ENCODE measurements around the gene SLC13A2. TPM values are rescaled to one million over a fixed set of nuclear protein-coding genes. Genes with fewer than 3 reads are reported as not detected.

The SLC13A2 gene
- total RNA-seq, 1 experiment from 2014 or later = not detected

DNA sequence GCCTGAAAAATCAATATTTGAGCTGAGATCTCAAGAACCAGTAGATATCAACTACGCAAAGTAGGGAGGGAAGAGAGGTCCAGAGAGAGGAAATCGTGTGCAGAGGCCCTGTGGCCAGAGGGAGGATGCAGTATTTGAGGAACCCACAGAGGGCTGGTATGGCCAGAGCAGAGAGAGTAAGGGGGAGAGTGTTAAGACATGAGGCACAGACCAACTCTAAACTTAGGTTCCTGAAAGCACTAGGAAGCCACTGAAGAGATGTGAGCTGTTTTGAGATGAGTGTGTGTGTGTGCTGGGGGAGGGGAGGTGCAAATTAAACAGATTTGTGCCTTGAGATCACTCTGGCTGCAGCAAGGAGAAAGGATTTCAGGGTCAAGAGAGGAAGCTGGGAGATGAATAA lies 10.9 kb downstream of the SLC13A2 start:
- intact Hi-C loops (cut with micrococcal nuclease) = no loop called here
- no TSS peak for BruUV-seq (replicated peaks)
- no peaks in the 10 kb centered on the region; a peak in 1 of 4 replicates for H3K4me1 ChIP-seq (ENCODE audit: control insufficient read depth in 1 of 2, insufficient read depth in 2 of 2, low read length in 2 of 2)
- no peak overlapping the region for H3K9ac ChIP-seq (ENCODE audit: low read length)
- H3K27me3 ChIP-seq (ENCODE audit: insufficient read depth, low read length) = no peaks in the 10 kb centered on the region; the same call in none of the 2 replicates
- DNase-seq (ENCODE audit: low read depth, low spot score) = no peak
- CTCF ChIA-PET = no interaction called here
- H3K9me3 ChIP-seq (ENCODE audit: control insufficient read depth in 1 of 2, insufficient read depth in 1 of 2, low read depth in 1 of 2, low read length in 2 of 2) = no peaks in the 10 kb centered on the region
- no peak overlapping the region for H2AFZ ChIP-seq (ENCODE audit: low read depth, low read length, poor library complexity, severe bottlenecking)
- H3K4me2 ChIP-seq (ENCODE audit: low read length) = no peak overlapping the region
- no peak overlapping the region for H3K27ac ChIP-seq (ENCODE audit: low read depth, low read length)
- no peak for ATAC-seq
- H3K4me3 ChIP-seq (replicated peaks in 1 of 2; ENCODE audit: low read depth in 1 of 2, low read length in 2 of 2) = no peak overlapping the region
- TF ChIP-seq ELF1 (IDR thresholded peaks at IDR 0.05; ENCODE audit: borderline replicate concordance, low read depth) (no peak), JUND (IDR thresholded peaks at IDR 0.05) (no peak), ZNF274 (IDR thresholded peaks at IDR 0.05; ENCODE audit: low read depth, low read length) (no peak), POLR2AphosphoS5 (IDR thresholded peaks at IDR 0.05; ENCODE audit: low read depth, low read length) (no peak), SP1 (IDR thresholded peaks at IDR 0.05; ENCODE audit: low read depth) (no peak), SIN3A (IDR thresholded peaks at IDR 0.05; ENCODE audit: low read depth) (no peak), YY1 (IDR thresholded peaks at IDR 0.05; ENCODE audit: extremely low read depth, insufficient replicate concordance, low read depth, low read length) (no peak), CBX3 (IDR thresholded peaks at IDR 0.05; ENCODE audit: low read depth) (no peak), TCF7L2 (IDR thresholded peaks at IDR 0.05; ENCODE audit: borderline replicate concordance, extremely low read depth, insufficient read depth, insufficient read length) (no peak), RAD21 (IDR thresholded peaks at IDR 0.05; ENCODE audit: low read depth) (no peak), EZH2phosphoT487 (IDR thresholded peaks at IDR 0.05; ENCODE audit: borderline replicate concordance) (no peak), EGR1 (IDR thresholded peaks at IDR 0.05; ENCODE audit: low read depth) (no peak), SRF (IDR thresholded peaks at IDR 0.05; ENCODE audit: low read depth) (no peak)
- TF ChIP-seq, protein P1, sequence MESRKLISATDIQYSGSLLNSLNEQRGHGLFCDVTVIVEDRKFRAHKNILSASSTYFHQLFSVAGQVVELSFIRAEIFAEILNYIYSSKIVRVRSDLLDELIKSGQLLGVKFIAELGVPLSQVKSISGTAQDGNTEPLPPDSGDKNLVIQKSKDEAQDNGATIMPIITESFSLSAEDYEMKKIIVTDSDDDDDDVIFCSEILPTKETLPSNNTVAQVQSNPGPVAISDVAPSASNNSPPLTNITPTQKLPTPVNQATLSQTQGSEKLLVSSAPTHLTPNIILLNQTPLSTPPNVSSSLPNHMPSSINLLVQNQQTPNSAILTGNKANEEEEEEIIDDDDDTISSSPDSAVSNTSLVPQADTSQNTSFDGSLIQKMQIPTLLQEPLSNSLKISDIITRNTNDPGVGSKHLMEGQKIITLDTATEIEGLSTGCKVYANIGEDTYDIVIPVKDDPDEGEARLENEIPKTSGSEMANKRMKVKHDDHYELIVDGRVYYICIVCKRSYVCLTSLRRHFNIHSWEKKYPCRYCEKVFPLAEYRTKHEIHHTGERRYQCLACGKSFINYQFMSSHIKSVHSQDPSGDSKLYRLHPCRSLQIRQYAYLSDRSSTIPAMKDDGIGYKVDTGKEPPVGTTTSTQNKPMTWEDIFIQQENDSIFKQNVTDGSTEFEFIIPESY (IDR thresholded peaks at IDR 0.05; ENCODE audit: extremely low read depth, insufficient replicate concordance, low read length) = no peak
- TF ChIP-seq, protein P2, sequence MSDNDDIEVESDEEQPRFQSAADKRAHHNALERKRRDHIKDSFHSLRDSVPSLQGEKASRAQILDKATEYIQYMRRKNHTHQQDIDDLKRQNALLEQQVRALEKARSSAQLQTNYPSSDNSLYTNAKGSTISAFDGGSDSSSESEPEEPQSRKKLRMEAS (IDR thresholded peaks at IDR 0.05) = no peak
- TF ChIP-seq, protein P3, sequence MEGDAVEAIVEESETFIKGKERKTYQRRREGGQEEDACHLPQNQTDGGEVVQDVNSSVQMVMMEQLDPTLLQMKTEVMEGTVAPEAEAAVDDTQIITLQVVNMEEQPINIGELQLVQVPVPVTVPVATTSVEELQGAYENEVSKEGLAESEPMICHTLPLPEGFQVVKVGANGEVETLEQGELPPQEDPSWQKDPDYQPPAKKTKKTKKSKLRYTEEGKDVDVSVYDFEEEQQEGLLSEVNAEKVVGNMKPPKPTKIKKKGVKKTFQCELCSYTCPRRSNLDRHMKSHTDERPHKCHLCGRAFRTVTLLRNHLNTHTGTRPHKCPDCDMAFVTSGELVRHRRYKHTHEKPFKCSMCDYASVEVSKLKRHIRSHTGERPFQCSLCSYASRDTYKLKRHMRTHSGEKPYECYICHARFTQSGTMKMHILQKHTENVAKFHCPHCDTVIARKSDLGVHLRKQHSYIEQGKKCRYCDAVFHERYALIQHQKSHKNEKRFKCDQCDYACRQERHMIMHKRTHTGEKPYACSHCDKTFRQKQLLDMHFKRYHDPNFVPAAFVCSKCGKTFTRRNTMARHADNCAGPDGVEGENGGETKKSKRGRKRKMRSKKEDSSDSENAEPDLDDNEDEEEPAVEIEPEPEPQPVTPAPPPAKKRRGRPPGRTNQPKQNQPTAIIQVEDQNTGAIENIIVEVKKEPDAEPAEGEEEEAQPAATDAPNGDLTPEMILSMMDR (IDR thresholded peaks at IDR 0.05 in 2 of 3, conservative IDR thresholded peaks at IDR 0.05 in 1 of 3; ENCODE audit: borderline replicate concordance in 1 of 3, insufficient read depth in 1 of 3, low read depth in 2 of 3, low read length in 2 of 3) = no peak
- RAD21 ChIA-PET (ENCODE audit: low non-redundant PET in 1 of 2, low total read pairs in 2 of 2, uncharacterized antibody in 2 of 2, unreplicated experiment in 2 of 2) = no interaction called here
- no peaks in the 10 kb centered on the region for H4K20me1 ChIP-seq (ENCODE audit: insufficient read depth)
- no peaks in the 10 kb centered on the region for H3K9me2 ChIP-seq (ENCODE audit: insufficient read depth)
- no peaks in the 10 kb centered on the region for H3K79me2 ChIP-seq (ENCODE audit: insufficient read depth, low read length)
- no peaks in the 10 kb centered on the region for H3K36me3 ChIP-seq (ENCODE audit: control insufficient read depth in 1 of 2, insufficient read depth in 2 of 2, low read length in 2 of 2)
- POLR2A ChIA-PET = no interaction called here

Data from HCT116 (cell line).